Esophagus mucosa (tissue), 1 donor: ENCODE results near the gene TSTD1. TPM values are rescaled to one million over a fixed set of nuclear protein-coding genes. Genes with fewer than 3 reads are reported as not detected.

Source experiments
- ATAC-seq: fragments of 200-7000 bp; cut with Tn5 transposase; one replicate; pipeline ENCODE4 v1.9.1; 2020
- total RNA-seq: library from RNA; stranded (reverse); gene quantifications from one replicate; pipeline ENCODE4 v1.2.4, GENCODE V29; 2023
- donor health status: DM: yes; HTN: yes; CAD: no.

TSTD1 gene, protein sequence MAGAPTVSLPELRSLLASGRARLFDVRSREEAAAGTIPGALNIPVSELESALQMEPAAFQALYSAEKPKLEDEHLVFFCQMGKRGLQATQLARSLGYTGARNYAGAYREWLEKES
- 67.9 TPM for total RNA-seq

DNA sequence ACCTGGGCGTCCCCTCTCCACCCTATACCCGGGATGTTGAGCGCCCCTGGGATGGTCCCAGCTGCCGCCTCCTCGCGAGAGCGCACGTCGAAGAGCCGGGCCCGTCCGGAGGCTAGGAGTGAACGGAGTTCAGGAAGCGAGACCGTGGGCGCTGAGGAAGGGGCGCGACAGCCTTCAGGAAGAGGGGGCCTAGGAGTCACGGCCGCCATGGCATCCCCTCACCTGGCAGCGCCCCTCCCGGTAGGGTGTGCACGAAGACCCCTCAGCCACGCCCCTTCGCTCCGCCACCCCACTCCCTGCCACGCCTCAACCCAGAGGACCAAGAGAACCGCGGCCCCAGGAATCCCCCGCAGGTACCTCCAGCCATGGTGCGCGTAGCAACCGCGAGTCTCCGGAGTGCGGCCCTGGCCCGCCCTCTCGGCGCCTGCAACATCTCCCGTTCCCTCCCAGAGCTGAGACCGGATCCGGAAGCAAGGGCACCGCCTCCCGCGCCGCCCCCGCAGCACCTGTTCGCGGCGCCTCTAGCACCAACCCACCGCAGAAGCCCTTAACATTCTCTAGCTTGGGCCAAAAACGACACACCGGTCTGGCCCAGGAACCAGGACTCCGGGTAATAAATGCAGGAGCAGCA is at the start of gene TSTD1:
Gene TSTD1 (minus strand): TSS at position 442 of the 631 bp plus-strand sequence. CDS start 75 bp downstream, at position 367.
- ATAC-seq = peak; percentile 75

DNA sequence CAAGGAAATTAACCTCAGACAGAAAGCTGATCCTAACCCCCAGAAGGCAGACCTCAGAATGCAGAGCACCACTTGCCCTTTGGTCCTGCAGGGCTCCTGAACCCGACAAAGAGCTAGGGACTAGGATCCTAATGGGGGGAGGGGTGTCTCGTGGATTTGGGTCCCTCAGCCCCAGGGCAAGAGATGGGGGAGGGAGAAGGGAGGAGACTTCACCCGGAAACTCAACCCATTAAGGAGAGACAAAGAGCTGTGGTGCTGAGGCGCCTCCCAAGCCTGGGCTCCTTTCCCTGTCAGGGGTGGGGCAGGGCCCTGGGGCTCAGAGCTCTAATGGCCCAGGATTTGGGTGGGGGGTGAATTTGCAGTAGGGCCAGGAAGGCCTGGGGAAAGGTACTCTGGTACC is 47.7 kb upstream of the TSTD1 start:
- peak; percentile 34 for ATAC-seq

DNA sequence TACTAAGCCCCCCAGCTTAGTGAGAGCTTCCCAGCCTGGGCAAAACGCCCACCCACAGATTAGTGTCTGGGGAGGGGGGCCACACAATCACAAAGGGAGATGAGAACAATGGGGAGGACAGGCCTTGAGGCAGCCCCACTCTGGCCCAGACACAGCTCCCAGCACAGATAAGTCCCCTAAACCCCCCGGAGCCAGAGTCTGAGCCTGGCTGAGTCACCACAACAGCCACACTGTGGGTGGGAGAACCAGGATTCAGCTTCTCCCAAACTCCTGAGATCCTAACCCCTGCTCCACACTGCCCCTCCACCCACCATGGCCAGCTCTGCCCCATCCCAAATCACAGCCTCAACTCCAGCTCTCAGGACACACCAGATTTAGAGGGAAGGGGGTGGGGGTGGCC is 46.4 kb upstream of the TSTD1 start:
- ATAC-seq = no peak

DNA sequence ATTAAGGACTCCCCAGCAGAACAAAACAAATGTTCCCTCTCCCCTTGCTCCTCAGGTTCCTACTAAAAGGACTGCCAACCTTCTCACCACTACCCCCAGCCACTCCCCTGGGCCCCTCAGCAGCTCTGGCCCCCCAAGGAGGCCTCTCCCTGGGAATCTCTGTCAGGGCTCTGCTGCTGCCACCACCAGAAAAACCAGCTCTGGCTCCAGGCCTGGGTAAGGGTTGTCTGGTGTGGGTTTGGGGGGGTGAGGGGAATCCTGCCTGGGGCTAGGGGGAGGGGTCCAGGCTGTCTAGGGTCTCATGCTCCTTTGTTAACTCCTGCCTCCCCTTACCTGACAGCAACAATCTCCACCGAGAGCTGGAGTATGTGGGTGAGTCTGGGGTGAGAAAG is 45.8 kb upstream of the TSTD1 start:
- ATAC-seq = no peak

DNA sequence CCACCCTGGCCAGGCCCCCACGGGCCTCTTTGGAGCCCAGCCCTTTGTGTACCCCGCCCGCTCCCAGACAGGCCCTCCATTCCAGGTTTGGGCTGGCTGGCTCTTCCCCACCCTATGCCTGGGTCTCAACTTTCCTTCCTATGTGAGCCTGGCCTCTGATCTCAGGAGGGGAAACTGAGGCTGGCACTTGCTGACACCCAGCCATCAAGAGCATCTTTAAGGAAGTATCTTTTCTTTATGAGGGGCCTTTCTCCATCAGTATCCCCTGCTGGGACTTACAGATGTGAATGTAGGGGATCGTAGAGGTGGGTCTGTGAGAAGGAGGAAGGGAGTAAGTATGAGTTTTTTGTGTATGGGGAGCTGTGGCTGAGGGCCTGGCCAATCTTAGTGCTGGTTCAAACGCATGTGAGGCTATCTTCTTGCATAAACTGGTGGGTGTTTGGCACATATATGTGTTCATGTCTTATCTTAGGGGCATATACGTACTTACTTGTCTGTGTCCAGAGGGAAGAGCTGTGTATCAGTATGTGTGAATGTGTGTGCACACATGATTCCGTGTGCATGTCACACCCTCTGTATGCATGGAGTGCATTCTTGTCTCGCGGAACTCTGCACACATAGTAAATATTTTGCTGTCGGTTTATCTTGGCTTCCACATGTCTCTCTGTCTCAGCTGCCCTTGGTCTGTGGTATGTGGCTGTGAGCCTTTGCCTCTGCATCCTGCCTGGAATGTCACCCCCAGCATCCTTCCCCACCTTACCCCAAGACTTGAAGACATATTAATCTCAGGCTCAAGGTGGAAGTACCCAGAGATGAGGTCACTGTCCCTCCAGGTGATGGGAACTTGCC is 45.2 kb upstream of the TSTD1 start:
- no peak for ATAC-seq

DNA sequence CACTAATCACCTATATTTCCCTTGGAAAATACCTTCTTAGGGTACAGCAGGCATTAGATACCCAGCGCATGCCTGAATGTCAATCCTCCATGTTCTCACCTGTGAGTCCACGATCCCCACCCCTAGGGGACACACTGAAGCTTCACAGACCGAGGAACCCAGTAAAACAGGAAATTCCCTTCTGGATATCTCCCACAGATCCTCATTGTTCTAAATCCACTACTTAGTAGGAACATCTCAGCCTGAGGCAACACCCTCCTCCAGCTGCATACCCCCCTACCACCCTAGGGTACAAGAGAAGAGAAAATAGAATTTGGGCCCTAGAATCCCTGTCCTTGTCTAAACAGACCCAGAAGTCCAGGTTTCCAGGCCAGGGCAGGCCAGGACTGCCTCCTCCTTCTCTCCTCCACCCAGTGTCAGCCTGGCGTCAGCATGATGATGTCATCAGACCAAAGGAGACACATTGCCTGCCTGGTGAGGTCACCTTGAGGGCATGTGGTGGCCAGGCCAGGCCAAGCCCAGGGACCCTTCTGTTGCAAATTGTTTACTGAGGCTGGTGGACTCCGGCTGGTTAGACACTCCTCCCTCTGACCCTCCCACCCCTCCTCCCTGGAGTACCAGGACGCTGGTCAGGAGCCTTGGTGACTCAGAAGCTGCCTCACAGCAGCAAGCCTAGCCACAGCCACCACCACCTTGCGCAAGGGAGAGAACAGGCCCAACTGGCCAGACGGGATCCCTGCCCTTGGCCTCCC is 44.4 kb upstream of the TSTD1 start:
- peak; percentile 81 for ATAC-seq

DNA sequence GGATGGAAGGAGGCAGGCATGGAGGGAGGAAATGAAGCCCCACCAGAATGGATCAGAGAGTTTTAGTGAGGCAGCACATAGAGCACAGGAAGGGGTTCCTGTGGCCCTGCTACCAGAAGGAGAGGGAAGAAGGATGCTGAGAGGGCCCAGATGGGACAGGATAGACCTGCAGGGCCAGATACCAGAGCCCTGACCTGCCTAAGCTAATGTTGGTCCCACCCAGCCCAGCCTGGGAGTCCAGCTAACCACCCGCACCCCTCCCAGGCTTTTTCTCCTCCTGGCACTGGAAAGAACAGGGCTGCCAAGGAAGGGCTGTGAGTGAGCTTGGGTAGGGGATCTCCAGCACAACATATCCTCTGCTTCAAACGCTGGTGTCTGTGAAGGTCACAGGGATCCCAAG is 43.7 kb upstream of the TSTD1 start:
- ATAC-seq = peak; percentile 56

DNA sequence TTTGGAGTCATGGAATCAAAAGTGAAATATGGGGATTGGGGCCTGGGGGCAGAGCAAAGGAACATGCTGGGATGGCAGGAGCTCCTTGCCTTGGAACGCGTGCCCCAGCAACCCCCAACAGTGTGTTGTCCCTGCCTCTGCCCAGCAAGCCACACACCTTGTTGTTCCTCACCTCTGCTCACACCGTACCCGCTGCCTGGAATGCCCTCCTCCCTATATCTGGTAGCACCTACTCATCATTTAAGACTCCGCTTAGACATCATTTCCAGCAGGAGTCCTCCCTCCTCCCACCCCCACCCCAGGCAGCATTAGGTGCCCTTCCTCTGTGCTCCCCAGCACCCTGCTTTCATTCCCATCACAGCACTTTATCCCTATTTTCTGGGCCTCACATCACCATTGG is 42.8 kb upstream of the TSTD1 start:
- no peak for ATAC-seq

DNA sequence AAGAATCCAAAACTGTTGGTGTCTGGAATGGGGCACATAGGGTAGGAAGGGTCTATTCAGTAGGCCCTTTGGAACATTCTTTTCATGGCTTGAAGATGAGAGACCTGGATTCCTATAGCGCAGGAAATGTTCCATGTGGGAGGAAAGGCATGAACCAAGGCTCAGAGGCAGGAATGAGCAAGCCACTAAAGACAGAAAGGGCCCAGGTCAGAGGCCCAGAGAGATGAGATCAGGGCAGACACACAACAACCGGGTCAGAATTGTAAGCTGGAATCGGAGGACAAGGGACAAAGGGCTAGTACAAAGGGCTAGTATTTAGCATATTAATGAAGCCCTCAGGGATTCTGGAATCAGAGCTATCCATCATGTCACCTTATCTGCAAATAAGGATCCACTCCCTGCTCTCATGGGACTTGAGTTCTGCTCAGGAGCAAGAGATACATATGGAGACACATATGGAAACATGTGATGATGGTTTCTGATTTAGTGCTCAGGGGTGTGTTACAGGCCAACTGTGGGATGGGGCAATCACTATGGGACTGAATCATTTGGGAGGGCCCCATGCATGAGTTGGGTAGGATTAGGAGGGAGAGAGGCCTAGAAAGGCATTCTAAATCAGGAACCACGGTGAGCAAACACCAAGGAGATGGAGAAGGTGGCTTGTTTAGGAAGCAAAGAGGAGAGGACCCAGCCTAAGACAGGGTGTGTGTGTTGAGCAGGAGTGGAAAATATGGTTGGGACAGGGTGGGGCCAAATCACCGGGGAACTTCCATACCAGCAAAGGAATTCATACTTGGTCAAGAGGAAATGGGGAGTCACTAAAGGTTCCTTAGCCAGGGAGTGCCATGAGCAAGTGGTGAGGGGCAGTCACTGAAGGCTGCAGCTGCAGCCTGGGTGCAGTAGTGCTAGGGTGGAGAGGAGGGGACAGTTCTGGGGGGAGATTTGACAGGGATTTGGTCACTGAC is 42.0 kb upstream of the TSTD1 start:
- ATAC-seq = peak; percentile 56

DNA sequence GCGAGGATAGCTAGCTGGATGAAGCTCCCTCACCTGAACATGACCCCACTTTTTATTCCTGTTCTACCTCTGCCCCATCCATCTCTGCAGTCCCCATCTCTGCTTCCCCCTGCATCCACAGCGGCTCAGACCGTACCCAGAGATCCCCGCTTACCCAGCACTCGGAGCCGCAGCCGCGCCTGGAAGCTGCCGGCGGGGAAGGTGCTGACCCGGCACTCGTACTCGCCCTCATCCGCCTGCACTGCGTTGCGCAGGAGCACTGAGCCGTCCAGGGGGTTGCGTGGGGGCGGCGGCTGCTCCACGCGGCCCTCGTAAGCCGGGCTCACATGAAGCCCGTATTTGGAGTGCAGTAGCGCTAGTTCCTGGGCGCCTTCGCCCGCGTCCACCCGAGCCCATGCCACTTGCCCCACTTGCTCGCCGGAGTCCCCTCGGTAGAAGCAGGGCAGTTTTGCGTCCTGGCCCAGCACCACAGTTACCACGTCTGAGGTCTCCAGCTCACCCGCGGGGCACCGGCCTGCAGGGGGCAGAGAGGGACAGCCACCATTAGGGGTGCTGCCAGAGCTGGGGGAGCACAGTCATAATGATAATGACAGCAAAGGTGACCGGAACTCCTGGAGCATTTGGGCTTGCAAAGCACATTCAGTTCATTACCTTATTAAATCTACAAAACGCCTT is 40.8 kb upstream of the TSTD1 start:
- no peak for ATAC-seq

DNA sequence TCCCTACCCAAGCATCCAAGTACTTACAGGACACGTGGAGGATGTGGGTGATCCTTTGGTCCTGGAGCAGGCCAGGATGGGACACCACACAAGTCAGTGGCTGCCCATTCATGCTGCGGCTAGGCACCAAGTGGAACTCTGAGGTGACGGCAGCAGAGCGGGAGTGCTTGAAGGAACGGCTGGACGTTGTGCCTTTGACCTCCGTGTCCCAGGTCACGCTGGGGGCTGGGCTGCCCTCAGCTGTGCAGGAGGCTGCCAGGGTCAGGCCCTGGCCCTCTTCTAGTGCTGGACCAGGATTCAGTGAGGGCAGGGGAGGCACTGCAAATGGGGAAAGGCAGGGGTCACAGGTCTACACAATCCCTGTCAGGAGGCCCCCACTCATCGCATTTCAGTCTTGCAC is 38.7 kb upstream of the TSTD1 start:
- no peak for ATAC-seq

DNA sequence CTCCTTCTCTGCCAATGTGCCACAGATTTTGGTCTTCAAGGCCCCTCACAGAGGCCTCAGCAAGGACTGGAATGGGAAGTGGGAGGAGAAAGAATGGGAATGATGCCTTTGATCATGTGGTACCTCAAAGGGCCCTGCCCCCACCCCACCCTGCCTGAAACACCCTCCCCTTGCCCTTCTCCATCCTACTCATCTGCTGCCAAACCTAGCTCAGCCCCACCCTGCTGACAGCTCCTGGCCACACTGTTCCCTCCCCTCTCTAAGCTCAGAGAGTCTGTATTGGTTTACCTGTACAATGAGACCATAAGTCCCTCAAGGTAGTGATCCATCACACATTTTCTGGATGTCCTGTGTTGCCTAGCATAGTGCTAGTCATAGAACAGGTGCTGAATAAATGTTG is 37.6 kb upstream of the TSTD1 start:
- peak; percentile 55 for ATAC-seq

DNA sequence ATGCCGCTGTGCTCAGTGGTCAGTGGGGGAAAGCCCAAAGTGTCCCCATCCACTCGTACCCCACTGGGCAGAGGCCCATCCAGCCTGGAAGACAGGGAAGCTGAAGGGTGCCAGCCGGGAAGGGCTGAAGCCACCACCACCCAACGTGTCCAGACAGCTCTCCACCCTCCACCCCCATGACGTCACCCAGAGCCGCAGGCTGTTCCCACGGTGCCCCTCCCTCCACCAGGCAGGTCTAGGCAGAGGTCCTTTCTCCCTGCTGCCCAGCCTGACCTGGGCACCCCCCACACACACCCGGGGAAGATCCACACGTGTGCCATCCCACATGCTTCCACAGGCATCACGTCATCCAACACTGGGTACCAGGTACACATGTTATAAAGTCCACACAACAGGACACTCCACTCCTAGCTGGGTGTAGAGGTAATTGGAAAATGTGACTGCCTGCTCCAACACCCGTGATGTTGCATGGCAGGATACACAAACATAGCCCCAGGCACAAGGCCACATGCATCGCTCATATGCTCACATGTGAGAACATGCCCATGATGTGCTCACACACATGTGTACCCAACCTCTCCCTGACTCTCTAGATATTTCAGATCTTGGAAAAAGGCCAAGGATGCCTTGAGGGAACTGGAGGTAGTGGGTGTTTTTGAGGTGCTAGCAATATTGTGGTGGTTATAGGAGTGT is 36.1 kb upstream of the TSTD1 start:
- peak; percentile 83 for ATAC-seq

DNA sequence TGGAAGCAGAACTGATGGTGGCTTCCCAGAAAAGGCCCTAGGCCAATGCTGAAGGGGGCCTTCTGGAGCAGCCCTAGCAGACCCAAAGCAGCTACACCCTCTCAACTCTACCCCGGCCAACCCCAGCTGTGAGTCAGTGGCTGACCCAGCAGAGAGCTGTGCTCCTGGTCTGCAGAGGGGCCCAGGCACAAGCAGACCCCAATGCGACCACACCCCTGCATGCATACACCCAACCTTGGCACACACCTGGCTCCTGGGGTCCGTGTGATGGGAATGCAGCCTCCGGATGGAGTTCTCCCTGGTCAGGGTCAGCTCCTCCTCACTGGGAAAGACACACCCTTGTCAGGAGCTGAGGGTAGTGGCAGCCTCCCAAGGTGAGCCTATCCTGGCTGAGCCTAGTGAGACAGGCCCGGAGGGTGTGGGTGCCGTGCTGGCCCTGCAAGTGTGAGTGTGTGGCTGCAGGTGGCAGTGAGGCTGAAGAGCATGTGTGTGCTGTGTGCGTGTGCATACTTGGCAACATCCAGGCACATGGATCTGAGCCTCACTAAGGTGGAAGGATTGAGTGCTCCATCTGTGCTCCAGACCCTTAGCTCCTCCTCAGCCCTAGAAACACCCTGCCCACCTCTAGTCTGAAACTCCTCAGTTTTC is 34.8 kb upstream of the TSTD1 start:
- peak; percentile 82 for ATAC-seq

DNA sequence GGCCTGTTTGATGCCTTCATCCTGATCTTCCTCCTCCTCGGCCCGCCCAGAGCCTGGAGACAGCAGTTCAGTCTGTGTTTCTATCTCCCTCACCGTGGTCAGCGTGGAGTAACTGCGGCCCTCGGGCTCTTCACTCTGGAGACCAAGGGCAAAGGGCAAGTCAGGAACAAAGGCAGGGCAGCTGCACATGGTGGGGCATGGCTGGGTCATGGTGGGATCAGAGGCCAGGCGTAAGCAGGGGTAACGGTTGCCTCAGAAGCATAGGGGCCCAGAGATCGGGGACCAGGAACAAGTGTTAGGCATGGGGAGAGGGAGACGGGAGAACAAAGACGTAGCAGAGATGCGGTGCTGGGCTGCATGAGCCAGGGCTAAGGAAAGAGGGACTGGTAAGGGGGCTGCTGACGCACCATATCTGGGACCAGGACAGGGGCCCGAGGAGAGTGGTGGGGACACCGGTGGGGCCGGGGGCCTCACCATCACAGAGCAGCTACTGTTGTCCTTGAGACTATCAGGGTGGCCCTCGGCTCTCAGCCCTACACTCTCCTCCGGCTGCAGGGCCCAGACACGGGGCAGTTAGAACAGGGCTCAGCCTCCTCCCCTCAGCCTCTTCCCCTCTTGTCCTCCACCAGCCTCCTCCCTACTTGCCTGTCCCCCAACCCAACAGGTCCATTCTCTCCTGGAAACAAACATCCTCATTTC is 34.1 kb upstream of the TSTD1 start:
- no peak for ATAC-seq

DNA sequence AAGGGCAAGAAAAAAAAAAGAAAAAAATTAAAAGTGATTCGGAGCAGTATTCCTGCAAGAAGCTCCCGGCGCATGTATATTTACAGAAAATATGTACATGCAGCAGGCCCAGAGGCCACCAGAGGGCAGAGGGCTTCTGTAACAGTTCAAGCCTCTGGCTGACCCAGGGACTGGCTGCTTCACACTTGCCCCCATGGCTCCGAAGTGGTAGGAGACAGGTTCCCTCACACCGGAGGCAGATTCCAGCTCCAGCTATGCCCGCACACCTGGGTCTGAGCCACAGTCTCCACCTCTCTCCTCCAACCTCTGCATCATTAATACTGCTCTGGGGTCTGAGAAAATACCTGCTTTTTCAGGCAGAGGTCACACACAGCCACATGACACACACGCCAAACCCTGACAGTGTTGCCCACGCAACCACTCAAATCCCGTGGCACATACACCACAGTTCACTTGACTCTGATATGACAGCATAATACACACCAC is 33.2 kb upstream of the TSTD1 start:
- ATAC-seq = no peak

DNA sequence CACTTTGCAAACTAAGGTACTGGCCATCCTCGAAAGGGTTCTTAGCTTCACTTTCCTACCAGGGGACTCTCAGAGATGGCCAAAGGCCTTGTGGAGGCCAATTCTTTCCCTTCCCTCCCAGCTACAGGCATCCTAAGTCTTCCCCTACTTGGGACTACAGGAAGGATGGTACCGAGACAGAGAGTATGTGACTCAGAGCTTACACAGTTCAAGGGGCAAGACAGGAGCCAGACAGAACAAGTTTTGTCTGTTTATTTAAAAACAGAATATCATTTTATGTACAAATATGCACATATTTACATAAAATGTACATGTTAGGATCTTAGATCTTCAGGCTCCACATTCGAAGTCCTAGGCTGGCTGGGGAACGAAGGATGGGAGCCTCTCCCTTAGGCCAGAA is 32.0 kb upstream of the TSTD1 start:
- no peak for ATAC-seq

DNA sequence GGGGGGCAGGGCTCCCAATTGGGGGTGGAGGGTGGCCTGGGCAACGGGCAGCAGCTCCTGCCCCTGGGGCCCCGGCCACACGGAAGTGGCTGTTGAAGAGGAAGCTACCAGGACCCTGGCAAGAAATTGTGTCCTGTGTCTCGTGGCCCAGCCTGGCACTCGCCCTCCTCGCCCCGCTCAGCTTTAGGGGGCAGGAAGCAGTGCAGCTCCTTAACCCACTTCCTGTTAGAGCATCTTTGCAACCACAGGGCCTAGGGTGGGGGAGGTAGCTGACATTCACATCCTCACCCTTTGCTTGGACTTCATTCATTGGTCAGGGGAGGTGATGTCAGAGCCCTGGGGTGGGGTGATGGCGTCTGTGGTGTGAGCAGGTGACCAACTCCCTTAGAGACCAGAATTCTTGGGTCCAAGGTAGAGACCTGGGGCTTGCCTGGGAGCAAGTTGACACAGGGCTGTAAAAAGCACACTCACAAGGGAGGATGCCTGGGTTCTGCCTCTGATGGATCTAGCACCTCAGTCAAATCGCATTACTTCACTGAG is 31.0 kb upstream of the TSTD1 start, which contains the start of gene ARHGAP30:
Gene ARHGAP30 (minus strand): TSS at position 161 of the 540 bp plus-strand sequence. CDS start 267 bp downstream, outside the sequence.
- ATAC-seq = peak; percentile 18

DNA sequence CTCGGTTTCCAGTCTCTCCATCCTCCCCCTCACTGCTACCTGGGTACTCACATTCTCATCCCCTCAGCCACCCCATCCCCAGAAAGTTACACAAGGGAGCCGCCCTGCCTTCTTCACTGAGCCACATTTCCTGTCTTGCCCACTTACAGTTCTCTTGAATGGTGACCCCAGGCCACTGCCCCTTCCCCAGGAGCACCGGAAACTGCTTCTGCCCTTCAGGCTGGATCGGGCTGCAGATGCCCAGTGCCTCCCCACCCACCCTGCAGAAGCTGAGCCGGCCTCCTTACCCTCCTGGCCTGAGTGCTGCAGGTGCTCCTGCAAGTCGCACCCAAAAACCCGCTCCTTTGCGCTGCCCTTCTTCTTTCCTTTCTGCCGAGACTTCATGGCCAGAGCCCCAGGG is 30.5 kb upstream of the TSTD1 start:
- no peak for ATAC-seq
